Right lobe of liver (tissue), 6 donors: Measurements from ENCODE around the gene AFP. TPM values are rescaled to one million over a fixed set of nuclear protein-coding genes. Genes with fewer than 3 reads are reported as not detected.

Experiments
- ATAC-seq, 4 donors: fragments of 200-7000 bp; cut with Tn5 transposase; one replicate each; pipeline ENCODE4 v1.9.1; 2020; ENCODE audit warnings: mild to moderate bottlenecking in 4 of 4, moderate library complexity in 4 of 4
- DNase-seq, 3 donors: peaks; one replicate each; pipeline ENCODE4 v3.0.0-alpha.2; 2020
- H3K27ac ChIP-seq, 3 donors: fragments of 200-600 bp; one replicate each; pipeline ENCODE4 v1.8.0; 2022
- H3K27me3 ChIP-seq, 2 donors: fragments of 200-600 bp; one replicate each; pipeline ENCODE4 v1.8.0; 2022
- H3K36me3 ChIP-seq, 4 donors: fragments of 200-600 bp; sonication (generic) in 1 of 4; one replicate each; pipeline versions ENCODE4 v1.5.1 to v1.8.0; 2017 to 2022; ENCODE audit warnings: control low read depth in 1 of 4
- H3K4me1 ChIP-seq, 4 donors: fragments of 200-600 bp; sonication (generic) in 1 of 4; one replicate each; pipeline versions ENCODE4 v1.5.1 to v1.8.0; 2017 to 2022; ENCODE audit warnings: control low read depth in 1 of 4
- H3K4me3 ChIP-seq, 3 donors: fragments of 200-600 bp; one replicate each; pipeline ENCODE4 v1.8.0; 2022
- H3K9me3 ChIP-seq, 4 donors: fragments of 200-600 bp; sonication (generic) in 1 of 4; one replicate each; pipeline versions ENCODE4 v1.5.1 to v1.8.0; 2017 to 2022; ENCODE audit warnings: control low read depth in 1 of 4
- POLR2A ChIP-seq: fragments of 450-650 bp; IDR thresholded peaks from one replicate; pipeline ENCODE4 v1.6.1; 2017; ENCODE audit warnings: antibody characterized with exemption, mild to moderate bottlenecking
- WGBS: methylation state at CpG from one replicate; pipeline ENCODE4 v1.1.6; 2018; ENCODE audit warnings: low coverage, low lambda C conversion rate; ENCODE audit not compliant: insufficient coverage; ENCODE audit errors: missing lambda C conversion rate; 5-methylcytosine and 5-hydroxymethylcytosine counted together
- intact Hi-C, 2 donors: fragments of 100-400 bp; cut with DNase I; formaldehyde crosslinking; loops; one replicate each; pipeline versions ENCODE4 v1.11.2 to v1.14.1; 2022
- total RNA-seq, 6 experiments: library from RNA; depleted of rRNA in 2 of 6; stranded (reverse); fragments of >200 nt in 2 of 6; fragmentation: NEBNext Ultra II Directional in 3 of 6; extraction: Animal tissue kit (Norgen Biotek cat#: 25700) in 3 of 6; gene quantifications; one replicate each; pipeline versions ENCODE4 v1.1.0 to v1.2.4, GENCODE V29; 2016 to 2023
- TF ChIP-seq, protein P1 (sequence below), 4 donors: fragments of 200-600 bp in 3 of 4; fragments of 450-650 bp in 1 of 4; IDR thresholded peaks; one replicate each; pipeline versions ENCODE4 v1.5.1 to v1.8.0; 2016 to 2022; ENCODE audit warnings: antibody characterized with exemption in 4 of 4, mild to moderate bottlenecking in 2 of 4
- donor health status: DM: no; HTN: yes; CAD: no.
- donor health status: DM: no; HTN: no; CAD: no.
- donor health status: DM: no; HTN: no; CAD: no.
- donor health status: DM: no; HTN: yes; CAD: no.
- donor health status: DM: no; HTN: yes; CAD: no.

The AFP gene
- total RNA-seq, 6 experiments from 2014 or later = 0.78 to 3.8 (median 3.4) TPM; not detected in 1

DNA sequence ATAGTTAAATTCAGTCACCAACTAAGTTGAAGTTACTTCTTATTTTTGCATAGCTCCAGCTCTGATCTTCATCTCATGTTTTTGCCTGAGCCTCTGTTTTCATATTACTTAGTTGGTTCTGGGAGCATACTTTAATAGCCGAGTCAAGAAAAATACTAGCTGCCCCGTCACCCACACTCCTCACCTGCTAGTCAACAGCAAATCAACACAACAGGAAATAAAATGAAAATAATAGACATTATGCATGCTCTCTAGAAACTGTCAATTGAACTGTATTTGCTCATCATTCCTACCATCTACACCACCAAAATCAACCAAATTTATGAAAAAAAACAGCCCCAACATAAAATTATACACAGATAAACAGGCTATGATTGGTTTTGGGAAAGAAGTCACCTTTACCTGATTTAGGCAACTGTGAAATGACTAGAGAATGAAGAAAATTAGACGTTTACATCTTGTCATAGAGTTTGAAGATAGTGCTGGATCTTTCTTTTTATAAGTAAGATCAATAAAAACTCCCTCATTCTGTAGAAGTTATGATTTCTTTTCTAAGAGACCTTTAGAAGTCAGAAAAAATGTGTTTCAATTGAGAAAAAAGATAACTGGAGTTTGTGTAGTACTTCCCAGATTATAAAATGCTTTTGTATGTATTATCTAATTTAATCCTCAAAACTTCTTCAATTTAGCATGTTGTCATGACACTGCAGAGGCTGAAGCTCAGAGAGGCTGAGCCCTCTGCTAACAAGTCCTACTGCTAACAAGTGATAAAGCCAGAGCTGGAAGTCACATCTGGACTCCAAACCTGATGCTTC, 24.9 kb upstream of the AFP start:
- DNase-seq (peak in 1 of 3 donors; percentile 66), ATAC-seq (peak; percentile 4 to 37 (median 14))
- TF ChIP-seq POLR2A = peak; percentile 41
- TF ChIP-seq, protein P1, sequence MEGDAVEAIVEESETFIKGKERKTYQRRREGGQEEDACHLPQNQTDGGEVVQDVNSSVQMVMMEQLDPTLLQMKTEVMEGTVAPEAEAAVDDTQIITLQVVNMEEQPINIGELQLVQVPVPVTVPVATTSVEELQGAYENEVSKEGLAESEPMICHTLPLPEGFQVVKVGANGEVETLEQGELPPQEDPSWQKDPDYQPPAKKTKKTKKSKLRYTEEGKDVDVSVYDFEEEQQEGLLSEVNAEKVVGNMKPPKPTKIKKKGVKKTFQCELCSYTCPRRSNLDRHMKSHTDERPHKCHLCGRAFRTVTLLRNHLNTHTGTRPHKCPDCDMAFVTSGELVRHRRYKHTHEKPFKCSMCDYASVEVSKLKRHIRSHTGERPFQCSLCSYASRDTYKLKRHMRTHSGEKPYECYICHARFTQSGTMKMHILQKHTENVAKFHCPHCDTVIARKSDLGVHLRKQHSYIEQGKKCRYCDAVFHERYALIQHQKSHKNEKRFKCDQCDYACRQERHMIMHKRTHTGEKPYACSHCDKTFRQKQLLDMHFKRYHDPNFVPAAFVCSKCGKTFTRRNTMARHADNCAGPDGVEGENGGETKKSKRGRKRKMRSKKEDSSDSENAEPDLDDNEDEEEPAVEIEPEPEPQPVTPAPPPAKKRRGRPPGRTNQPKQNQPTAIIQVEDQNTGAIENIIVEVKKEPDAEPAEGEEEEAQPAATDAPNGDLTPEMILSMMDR (IDR thresholded peaks at IDR 0.05) = no peak
- Histone ChIP-seq H3K4me3 (peak overlapping the region in 2 of 3 donors; percentile 1 to 68), H3K27me3 (no peaks in the 10 kb centered on the region), H3K4me1 (peaks cover 0 to 11% (median 0%) of the 10 kb centered on the region in 4 donors), H3K27ac (peak overlapping the region; percentile 5 to 33 (median 22)), H3K9me3 (no peaks in the 10 kb centered on the region), H3K36me3 (peaks cover 0 to 100% (median 49%) of the 10 kb centered on the region in 4 donors)
- WGBS = 22% methylated on average over 3 of the region's 3 CpGs
- intact Hi-C loops = no loop called here

DNA sequence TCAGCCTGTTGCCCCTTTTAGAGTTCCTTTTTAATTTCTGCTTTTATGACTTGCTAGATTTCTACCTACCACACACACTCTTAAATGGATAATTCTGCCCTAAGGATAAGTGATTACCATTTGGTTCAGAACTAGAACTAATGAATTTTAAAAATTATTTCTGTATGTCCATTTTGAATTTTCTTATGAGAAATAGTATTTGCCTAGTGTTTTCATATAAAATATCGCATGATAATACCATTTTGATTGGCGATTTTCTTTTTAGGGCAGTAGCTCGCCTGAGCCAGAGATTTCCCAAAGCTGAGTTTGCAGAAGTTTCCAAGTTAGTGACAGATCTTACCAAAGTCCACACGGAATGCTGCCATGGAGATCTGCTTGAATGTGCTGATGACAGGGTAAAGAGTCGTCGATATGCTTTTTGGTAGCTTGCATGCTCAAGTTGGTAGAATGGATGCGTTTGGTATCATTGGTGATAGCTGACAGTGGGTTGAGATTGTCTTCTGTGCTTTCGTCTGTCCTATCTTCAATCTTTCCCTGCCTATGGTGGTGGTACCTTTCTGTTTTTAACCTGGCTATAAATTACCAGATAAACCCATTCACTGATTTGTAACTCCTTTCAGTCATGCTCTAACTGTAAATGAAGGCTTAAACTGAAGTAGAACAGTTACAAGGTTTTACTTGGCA, 24.1 kb upstream of the AFP start:
- DNase-seq = peak in 1 of 3 donors; percentile 18
- ATAC-seq = peak; percentile 4 to 39 (median 20)

DNA sequence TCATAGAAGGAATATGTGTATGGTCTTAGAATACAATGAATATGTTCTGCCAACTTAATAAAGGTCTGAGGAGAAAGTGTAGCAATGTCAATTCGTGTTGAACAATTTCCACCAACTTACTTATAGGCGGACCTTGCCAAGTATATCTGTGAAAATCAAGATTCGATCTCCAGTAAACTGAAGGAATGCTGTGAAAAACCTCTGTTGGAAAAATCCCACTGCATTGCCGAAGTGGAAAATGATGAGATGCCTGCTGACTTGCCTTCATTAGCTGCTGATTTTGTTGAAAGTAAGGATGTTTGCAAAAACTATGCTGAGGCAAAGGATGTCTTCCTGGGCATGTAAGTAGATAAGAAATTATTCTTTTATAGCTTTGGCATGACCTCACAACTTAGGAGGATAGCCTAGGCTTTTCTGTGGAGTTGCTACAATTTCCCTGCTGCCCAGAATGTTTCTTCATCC, 22.7 kb upstream of the AFP start:
- peaks cover 0 to 11% (median 0%) of the 10 kb centered on the region in 4 donors for H3K4me1 ChIP-seq
- TF ChIP-seq, protein P1 (IDR thresholded peaks at IDR 0.05) = no peak
- TF ChIP-seq POLR2A = peak; percentile 55
- intact Hi-C loops = no loop called here
- H3K36me3 ChIP-seq = peaks cover 0 to 100% (median 50%) of the 10 kb centered on the region in 4 donors
- DNase-seq (no peak), ATAC-seq (no peak)
- 24% methylated on average over 4 of the region's 4 CpGs for WGBS
- peak overlapping the region in 1 of 3 donors; percentile 6 for H3K27ac ChIP-seq
- no peaks in the 10 kb centered on the region for H3K9me3 ChIP-seq
- H3K4me3 ChIP-seq = peak overlapping the region in 1 of 3 donors; percentile 68
- H3K27me3 ChIP-seq = no peaks in the 10 kb centered on the region

More for the DNA sequence above, 24.1 kb upstream of the AFP start:
- peak overlapping the region in 2 of 3 donors; percentile 1 to 68 for H3K4me3 ChIP-seq
- WGBS = 20% methylated on average over 6 of the region's 8 CpGs
- H3K36me3 ChIP-seq = peaks cover 0 to 100% (median 49%) of the 10 kb centered on the region in 4 donors
- TF ChIP-seq, protein P1 (IDR thresholded peaks at IDR 0.05) = no peak
- TF ChIP-seq POLR2A = peak; percentile 49
- intact Hi-C loops = no loop called here
- peaks cover 0 to 11% (median 0%) of the 10 kb centered on the region in 4 donors for H3K4me1 ChIP-seq
- peak overlapping the region; percentile 9 to 33 (median 22) for H3K27ac ChIP-seq
- H3K27me3 ChIP-seq = no peaks in the 10 kb centered on the region
- H3K9me3 ChIP-seq = no peaks in the 10 kb centered on the region

DNA sequence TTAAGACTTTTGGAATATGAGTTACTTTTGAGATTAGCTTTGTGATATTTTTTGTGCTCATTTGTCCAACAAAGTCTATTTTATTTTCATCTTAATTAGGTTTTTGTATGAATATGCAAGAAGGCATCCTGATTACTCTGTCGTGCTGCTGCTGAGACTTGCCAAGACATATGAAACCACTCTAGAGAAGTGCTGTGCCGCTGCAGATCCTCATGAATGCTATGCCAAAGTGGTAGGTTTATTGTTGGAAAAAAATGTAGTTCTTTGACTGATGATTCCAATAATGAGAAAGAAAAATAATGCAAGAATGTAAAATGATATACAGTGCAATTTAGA, 21.1 kb upstream of the AFP start:
- peak overlapping the region in 2 of 3 donors; percentile 12 to 27 for H3K27ac ChIP-seq
- TF ChIP-seq POLR2A = peak; percentile 18
- TF ChIP-seq, protein P1 (IDR thresholded peaks at IDR 0.05) = no peak
- H3K4me1 ChIP-seq = peaks cover 0 to 11% (median 0%) of the 10 kb centered on the region in 4 donors
- ATAC-seq = no peak
- no peak for DNase-seq
- intact Hi-C loops = no loop called here
- H3K27me3 ChIP-seq = no peaks in the 10 kb centered on the region
- no peak overlapping the region for H3K4me3 ChIP-seq
- H3K9me3 ChIP-seq = no peaks in the 10 kb centered on the region
- H3K36me3 ChIP-seq = peaks cover 0 to 100% (median 52%) of the 10 kb centered on the region in 4 donors
- WGBS = 29% methylated on average over 2 of the region's 2 CpGs
